Occipital lobe (tissue), 2 donors: ENCODE measurements around the gene ZDHHC22. TPM values are rescaled to one million over a fixed set of nuclear protein-coding genes. Genes with fewer than 3 reads are reported as not detected.

ENCODE experiments used
- DNase-seq: peaks from one replicate; lab custom pipeline; 2025; lab: John Stamatoyannopoulos, UW
- total RNA-seq: library from RNA; depleted of rRNA; stranded (reverse); fragments of >200 nt; gene quantifications from one replicate; pipeline ENCODE4 v1.2.3, GENCODE V29; 2014

Gene ZDHHC22
- total RNA-seq, 1 donor from 2014 or later, result 12.0 TPM

- DNase-seq, result peak; percentile 51
Measured at GRCh38 chr14:77105145-77105939, 36.2 kb downstream of the ZDHHC22 start.

- no peak for DNase-seq
Measured at GRCh38 chr14:77104393-77104792, 37.2 kb downstream of the ZDHHC22 start.

GRCh38 chr14:77103951-77104350 is 37.6 kb downstream of the ZDHHC22 start:
- DNase-seq, result no peak

GRCh38 chr14:77103475-77103874 is 38.1 kb downstream of the ZDHHC22 start:
- DNase-seq, result no peak

- DNase-seq, result no peak
Measured at GRCh38 chr14:77102154-77102553, 39.4 kb downstream of the ZDHHC22 start.

GRCh38 chr14:77100961-77101360 is 40.6 kb downstream of the ZDHHC22 start:
- DNase-seq, result no peak

GRCh38 chr14:77099425-77100167 is 42.0 kb downstream of the ZDHHC22 start:
- no peak for DNase-seq

- DNase-seq, result peak; percentile 55
Measured at GRCh38 chr14:77098529-77099353, 42.9 kb downstream of the ZDHHC22 start.

- DNase-seq, result peak; percentile 98
Measured at GRCh38 chr14:77097700-77098528, 43.7 kb downstream of the ZDHHC22 start, which contains the start of gene CIPC. Gene CIPC (plus strand): TSS chr14:77098258. CDS start chr14:77105709, 7,451 bp downstream.

- no peak for DNase-seq
Measured at GRCh38 chr14:77097006-77097699, 44.4 kb downstream of the ZDHHC22 start.

GRCh38 chr14:77094672-77095284 is 46.8 kb downstream of the ZDHHC22 start:
- peak; percentile 46 for DNase-seq

- DNase-seq, result no peak
Measured at GRCh38 chr14:77092676-77093075, 48.9 kb downstream of the ZDHHC22 start.

- no peak for DNase-seq
Measured at GRCh38 chr14:77091518-77091917, 50.1 kb downstream of the ZDHHC22 start.

- DNase-seq, result no peak
Measured at GRCh38 chr14:77088645-77089044, 52.9 kb downstream of the ZDHHC22 start.

GRCh38 chr14:77088219-77088618 is 53.4 kb downstream of the ZDHHC22 start:
- DNase-seq, result no peak

- DNase-seq, result no peak
Measured at GRCh38 chr14:77087631-77088030, 54.0 kb downstream of the ZDHHC22 start.

- DNase-seq, result no peak
Measured at GRCh38 chr14:77086951-77087350, 54.6 kb downstream of the ZDHHC22 start.

GRCh38 chr14:77086017-77086727 is 55.4 kb downstream of the ZDHHC22 start:
- DNase-seq, result no peak

- DNase-seq, result no peak
Measured at GRCh38 chr14:77085538-77085937, 56.1 kb downstream of the ZDHHC22 start.
